IMR-90 (cell line): ENCODE results near the gene MFAP3L.

ENCODE experiments used
- MAFK ChIP-seq: IDR thresholded peaks from 2 replicates; pipeline ENCODE4 v1.6.1; 2012; ENCODE audit warnings: low read depth, low read length, improper control_type of control experiment
- RAD21 ChIP-seq: IDR thresholded peaks from 2 replicates; pipeline ENCODE4 v1.6.1; 2012; ENCODE audit warnings: low read length, improper control_type of control experiment
- RCOR1 ChIP-seq: IDR thresholded peaks from 2 replicates; pipeline ENCODE4 v1.6.1; 2012; ENCODE audit warnings: mild to moderate bottlenecking, low read length, improper control_type of control experiment; ENCODE audit not compliant: insufficient replicate concordance
- RFX5 ChIP-seq: IDR thresholded peaks from 2 replicates; pipeline ENCODE4 v1.8.0; 2012; ENCODE audit warnings: low read depth, mild to moderate bottlenecking, low read length, moderate library complexity
- TF ChIP-seq, protein P1 (sequence below): conservative IDR thresholded peaks from 2 replicates; pipeline ENCODE4 v1.5.1; 2012; ENCODE audit warnings: mild to moderate bottlenecking, low read depth, low read length, improper control_type of control experiment

DNA sequence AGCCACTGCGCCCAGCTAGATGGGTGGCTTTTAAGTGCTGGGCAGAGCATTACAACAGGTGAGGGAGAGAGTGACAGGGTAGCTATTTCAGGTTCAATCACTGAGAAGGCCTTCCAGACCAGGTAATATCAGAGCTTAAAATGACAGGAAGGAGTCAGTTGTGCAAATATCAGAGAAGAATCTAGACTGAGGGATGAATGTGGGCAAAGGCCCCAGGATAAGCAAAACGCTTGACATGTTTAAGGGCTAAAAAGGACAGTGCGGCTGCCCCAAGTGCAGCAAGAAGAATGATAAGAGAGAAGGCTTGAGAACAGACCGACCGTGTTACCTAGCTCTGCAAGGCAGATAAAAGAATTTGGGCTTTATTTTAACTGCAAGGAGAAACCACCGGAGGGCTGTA lies 45.0 kb upstream of the MFAP3L start:
- TF ChIP-seq, protein P1, sequence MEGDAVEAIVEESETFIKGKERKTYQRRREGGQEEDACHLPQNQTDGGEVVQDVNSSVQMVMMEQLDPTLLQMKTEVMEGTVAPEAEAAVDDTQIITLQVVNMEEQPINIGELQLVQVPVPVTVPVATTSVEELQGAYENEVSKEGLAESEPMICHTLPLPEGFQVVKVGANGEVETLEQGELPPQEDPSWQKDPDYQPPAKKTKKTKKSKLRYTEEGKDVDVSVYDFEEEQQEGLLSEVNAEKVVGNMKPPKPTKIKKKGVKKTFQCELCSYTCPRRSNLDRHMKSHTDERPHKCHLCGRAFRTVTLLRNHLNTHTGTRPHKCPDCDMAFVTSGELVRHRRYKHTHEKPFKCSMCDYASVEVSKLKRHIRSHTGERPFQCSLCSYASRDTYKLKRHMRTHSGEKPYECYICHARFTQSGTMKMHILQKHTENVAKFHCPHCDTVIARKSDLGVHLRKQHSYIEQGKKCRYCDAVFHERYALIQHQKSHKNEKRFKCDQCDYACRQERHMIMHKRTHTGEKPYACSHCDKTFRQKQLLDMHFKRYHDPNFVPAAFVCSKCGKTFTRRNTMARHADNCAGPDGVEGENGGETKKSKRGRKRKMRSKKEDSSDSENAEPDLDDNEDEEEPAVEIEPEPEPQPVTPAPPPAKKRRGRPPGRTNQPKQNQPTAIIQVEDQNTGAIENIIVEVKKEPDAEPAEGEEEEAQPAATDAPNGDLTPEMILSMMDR = no peak
- TF ChIP-seq RCOR1 (no peak), RAD21 (no peak), RFX5 (no peak), MAFK (no peak)
